Adrenal gland (tissue), 12 donors: ENCODE results near the gene PPP1R37. TPM values are rescaled to one million over a fixed set of nuclear protein-coding genes. Genes with fewer than 3 reads are reported as not detected.

Experiments used
- DNase-seq, 7 donors: peaks; one replicate each; pipeline ENCODE4 v3.0.0-alpha.2; 2019 to 2020
- H3K27ac ChIP-seq, 5 donors: fragments of 200-600 bp; sonication (generic) in 4 of 5; 1 replicate in 3 of 5; 2 replicates in 2 of 5; pipeline versions ENCODE4 v1.5.1 to v1.8.0; 2016 to 2020; ENCODE audit warnings: mild to moderate bottlenecking in 1 of 5
- H3K27me3 ChIP-seq: fragments of 200-600 bp; 2 replicates; pipeline ENCODE4 v1.8.0; 2021
- H3K36me3 ChIP-seq, 2 donors: fragments of 200-600 bp; replicated peaks in 1 of 2; 1 replicate in 1 of 2; 2 replicates in 1 of 2; pipeline versions ENCODE4 v1.5.1 to v1.8.0; 2018 to 2022
- H3K4me1 ChIP-seq, 2 donors: fragments of 200-600 bp; replicated peaks in 1 of 2; 1 replicate in 1 of 2; 2 replicates in 1 of 2; pipeline versions ENCODE4 v1.5.1 to v1.8.0; 2018 to 2021
- H3K4me3 ChIP-seq, 4 donors: fragments of 200-600 bp; sonication (generic) in 3 of 4; one replicate each; pipeline ENCODE4 v1.5.1; 2016 to 2018
- H3K9me3 ChIP-seq, 3 donors: fragments of 200-600 bp; sonication (generic) in 1 of 3; replicated peaks in 1 of 3; 1 replicate in 2 of 3; 2 replicates in 1 of 3; pipeline versions ENCODE4 v1.5.1 to v1.8.0; 2016 to 2021
- CTCF ChIP-seq, 6 experiments: fragments of 450-650 bp in 4 of 6; fragments of 200-600 bp in 2 of 6; sonication (generic) in 1 of 6; IDR thresholded peaks; 1 replicate in 5 of 6; 2 replicates in 1 of 6; pipeline versions ENCODE4 v1.5.1 to v1.8.0; 2016 to 2021; ENCODE audit warnings: antibody characterized with exemption in 6 of 6, mild to moderate bottlenecking in 2 of 6, moderate library complexity in 1 of 6
- POLR2A ChIP-seq, 2 donors: fragments of 450-650 bp; IDR thresholded peaks; one replicate each; pipeline ENCODE4 v1.6.1; 2017; ENCODE audit warnings: antibody characterized with exemption in 2 of 2, mild to moderate bottlenecking in 2 of 2, moderate library complexity in 1 of 2
- WGBS, 4 donors: extraction: QIAGEN DNeasy Blood & Tissue Kit in 2 of 4; methylation state at CpG; one replicate each; pipeline versions ENCODE4 v1.1.5 to v1.1.7; 2013 to 2017; 5-methylcytosine and 5-hydroxymethylcytosine counted together
- intact Hi-C, 2 donors: fragments of 100-400 bp; cut with DNase I; formaldehyde crosslinking; loops; one replicate each; pipeline versions ENCODE4 v1.14.1 to v1.15.0; 2022 to 2023
- polyA plus RNA-seq, 3 donors: library from polyadenylated mRNA; stranded (reverse); fragments of 200-250 nt in 2 of 3; fragments of 350-450 nt in 1 of 3; fragmentation: Illumina TruSeq in 1 of 3; extraction: RNeasy Lipid Tissue Mini Kit (QIAGEN cat#74804) in 1 of 3; gene quantifications; one replicate each; pipeline ENCODE4 v1.2.3, GENCODE V29; 2013 to 2014
- total RNA-seq, 9 donors: library from RNA; depleted of rRNA in 4 of 9; stranded (reverse); fragments of >200 nt in 4 of 9; fragments of 120-200 nt in 1 of 9; fragmentation: NEBNext Ultra II Directional in 1 of 9; extraction: Animal tissue kit (Norgen Biotek cat#: 25700) in 1 of 9; gene quantifications; one replicate each; pipeline versions ENCODE4 v1.1.0 to v1.2.4, GENCODE V29; 2013 to 2023
- donor health status: healthy with polysubstance abuse.
- donor health status: Bipolar disorder and iron deficiency.
- donor health status: DM: yes; HTN: yes; CAD: no.
- donor health status: DM: no; HTN: no; CAD: no.
- donor health status: DM: no; HTN: no; CAD: no.
- donor health status: DM: yes; HTN: yes; CAD: no.

PPP1R37 gene
- total and polyA plus RNA-seq, 12 donors = 16.4 to 244 (median 51.8) TPM

DNA sequence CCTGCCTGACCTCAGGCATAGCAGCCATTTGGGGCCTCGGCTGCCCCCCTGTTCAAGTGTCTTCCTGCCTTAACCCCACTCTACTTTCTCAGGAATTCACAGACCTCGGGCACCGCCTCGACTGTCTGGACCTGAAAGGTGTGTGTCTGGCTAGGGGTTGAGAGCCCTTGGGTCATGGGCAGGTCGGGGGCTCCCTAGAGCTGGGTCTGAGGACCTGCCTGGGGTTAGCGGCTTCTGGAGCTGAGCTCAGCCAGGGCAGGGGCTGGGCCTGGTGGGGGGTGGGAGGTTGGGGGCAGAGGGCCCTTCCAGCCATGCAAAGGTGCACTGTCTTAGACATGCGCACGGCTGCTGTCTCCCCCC lies 47.1 kb downstream of the PPP1R37 start:
- no peaks in the 10 kb centered on the region for H3K27me3 ChIP-seq
- WGBS, 4 donors = 89 to 100% (median 92%) methylated on average over 3 to 8 of the region's 8 CpGs
- peaks cover 23 to 41% of the 10 kb centered on the region in 2 donors for H3K4me1 ChIP-seq
- intact Hi-C loops = loop anchor here in 1 of 2 donors (5.0 kb wide), 1 partner anchor 78 kb away; no protein-coding TSS in a partner anchor
- no peak for TF ChIP-seq CTCF (IDR thresholded peaks at IDR 0.05)
- H3K4me3 ChIP-seq = no peak overlapping the region
- peaks cover 0 to 27% of the 10 kb centered on the region in 2 donors for H3K36me3 ChIP-seq
- no peak for DNase-seq
- no peaks in the 10 kb centered on the region for H3K9me3 ChIP-seq
- H3K27ac ChIP-seq = no peak overlapping the region

- intact Hi-C loops = loop anchor here in 1 of 2 donors (5.0 kb wide), 1 partner anchor 78 kb away; no protein-coding TSS in a partner anchor
- no peak for DNase-seq
- no peak for TF ChIP-seq CTCF (IDR thresholded peaks at IDR 0.05)
- WGBS, 4 donors = 40 to 91% (median 77%) methylated on average over 1 to 11 of the region's 11 CpGs
- peaks cover 0 to 31% of the 10 kb centered on the region in 2 donors for H3K36me3 ChIP-seq
- no peaks in the 10 kb centered on the region for H3K27me3 ChIP-seq
- H3K4me1 ChIP-seq = peaks cover 23 to 41% of the 10 kb centered on the region in 2 donors
- H3K4me3 ChIP-seq = no peak overlapping the region
- H3K27ac ChIP-seq = no peak overlapping the region
- no peaks in the 10 kb centered on the region for H3K9me3 ChIP-seq
These were observed 47.6 kb downstream of the PPP1R37 start for GRCh38 chr19:45140533-45140932.

DNA sequence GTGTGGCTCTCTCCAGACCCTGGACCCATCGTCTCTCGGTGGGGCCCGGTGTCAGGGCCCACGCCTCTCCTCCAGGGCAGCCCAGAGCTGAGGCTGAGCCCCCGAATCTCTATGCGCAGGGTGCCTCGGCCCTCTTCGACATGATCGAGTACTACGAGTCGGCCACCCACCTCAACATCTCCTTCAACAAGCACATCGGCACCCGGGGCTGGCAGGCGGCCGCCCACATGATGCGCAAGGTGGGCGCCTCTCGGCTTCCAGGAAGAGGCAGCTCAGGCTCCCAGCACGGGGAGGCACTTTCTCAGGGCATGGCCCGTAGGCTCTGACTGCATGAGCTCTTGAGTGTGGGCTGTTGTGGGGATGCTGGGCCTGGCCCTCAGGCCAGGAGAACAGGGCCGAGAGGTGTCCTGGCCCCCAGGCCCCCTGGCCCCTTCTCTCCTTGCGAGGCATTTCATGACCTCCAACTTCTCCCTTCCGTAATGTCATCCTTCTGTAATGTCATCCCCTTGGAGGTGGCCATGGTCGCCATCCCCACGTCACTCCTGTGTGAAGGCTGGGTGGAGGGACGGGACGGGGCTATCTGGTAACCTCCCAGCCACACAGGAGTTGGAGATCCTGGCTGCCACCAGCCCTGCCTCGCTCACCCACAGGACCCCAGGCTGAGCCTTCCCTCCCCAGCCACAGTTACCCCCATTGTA lies 48.4 kb downstream of the PPP1R37 start:
- 93 to 94% (median 94%) methylated on average over 12 to 28 of the region's 28 CpGs for WGBS, 4 donors
- Histone ChIP-seq H3K9me3 (no peaks in the 10 kb centered on the region), H3K4me1 (peaks cover 20 to 36% of the 10 kb centered on the region in 2 donors), H3K36me3 (peaks cover 0 to 35% of the 10 kb centered on the region in 2 donors), H3K27ac (no peak overlapping the region), H3K4me3 (no peak overlapping the region), H3K27me3 (no peaks in the 10 kb centered on the region)
- no peak for DNase-seq
- intact Hi-C loops = loop anchor here in 1 of 2 donors (5.0 kb wide), 1 partner anchor 79 kb away; no protein-coding TSS in a partner anchor
- TF ChIP-seq CTCF (IDR thresholded peaks at IDR 0.05) (no peak), POLR2A (IDR thresholded peaks at IDR 0.05) (no peak)

- peaks cover 16 to 30% of the 10 kb centered on the region in 2 donors for H3K4me1 ChIP-seq
- no peaks in the 10 kb centered on the region for H3K9me3 ChIP-seq
- no peaks in the 10 kb centered on the region for H3K27me3 ChIP-seq
- no peak for DNase-seq
- peak overlapping the region in 3 of 5 donors; percentile 78 to 89 (median 84) for H3K27ac ChIP-seq
- WGBS, 4 donors = 88 to 90% (median 88%) methylated on average over 8 to 33 of the region's 33 CpGs
- H3K36me3 ChIP-seq = peaks cover 0 to 35% of the 10 kb centered on the region in 2 donors
- no peak for TF ChIP-seq POLR2A (IDR thresholded peaks at IDR 0.05)
- TF ChIP-seq CTCF (IDR thresholded peaks at IDR 0.05) = no peak
- intact Hi-C loops = loop anchor here in 1 of 2 donors (5.0 kb wide), 1 partner anchor 80 kb away; no protein-coding TSS in a partner anchor
- H3K4me3 ChIP-seq = no peak overlapping the region
These were observed 49.2 kb downstream of the PPP1R37 start for GRCh38 chr19:45142016-45142725.
